ENCODE results near the gene DCD.
A peak's percentile ranks its signal among the peaks of the same experiment; 100 is the strongest.

DCD gene

DNA sequence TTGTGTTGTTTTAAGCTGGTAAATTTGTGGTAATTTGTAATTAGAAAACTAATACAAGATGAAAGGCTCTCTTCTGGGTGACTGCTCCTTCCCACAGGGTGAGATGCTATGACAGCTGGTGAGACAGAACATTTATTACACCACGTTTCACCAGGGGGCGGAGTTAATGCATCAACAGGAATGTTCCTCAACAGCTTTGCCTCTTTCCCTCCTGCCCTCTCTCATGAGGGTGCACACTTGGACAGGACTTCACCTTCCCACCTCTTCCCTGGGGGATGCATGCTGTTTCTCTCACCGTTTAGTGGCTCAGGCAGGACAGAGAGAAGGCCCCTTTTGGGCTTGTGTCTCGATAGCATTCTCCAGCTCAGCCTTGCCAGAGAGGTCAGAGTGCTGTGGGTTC lies 46.3 kb downstream of the DCD start:
- Histone ChIP-seq H3K4me1 (ENCODE audit: insufficient read depth, insufficient read length) (no peaks in the 10 kb centered on the region), H3K36me3 (ENCODE audit: insufficient read depth, insufficient read length, low read length) (no peaks in the 10 kb centered on the region), H3K9ac (ENCODE audit: insufficient read length, low read depth) (no peak overlapping the region), H3K9me3 (ENCODE audit: insufficient read depth, low read length) (peaks cover 9% of the 10 kb centered on the region; the same call in 1 of the 2 replicates), H3K27me3 (ENCODE audit: insufficient read depth, insufficient read length) (peaks cover 2% of the 10 kb centered on the region), H3K4me3 (ENCODE audit: insufficient read length, low read depth) (no peak overlapping the region)
- TF ChIP-seq ZNF274 (IDR thresholded peaks at IDR 0.05; ENCODE audit: low read depth, low read length) (no peak), SUZ12 (IDR thresholded peaks at IDR 0.05; ENCODE audit: extremely low read depth, insufficient read depth, insufficient read length) (no peak), YY1 (IDR thresholded peaks at IDR 0.05; ENCODE audit: insufficient read depth, insufficient read length) (no peak)
- no peak for DNase-seq (ENCODE audit: low read depth, low spot score)

DNA sequence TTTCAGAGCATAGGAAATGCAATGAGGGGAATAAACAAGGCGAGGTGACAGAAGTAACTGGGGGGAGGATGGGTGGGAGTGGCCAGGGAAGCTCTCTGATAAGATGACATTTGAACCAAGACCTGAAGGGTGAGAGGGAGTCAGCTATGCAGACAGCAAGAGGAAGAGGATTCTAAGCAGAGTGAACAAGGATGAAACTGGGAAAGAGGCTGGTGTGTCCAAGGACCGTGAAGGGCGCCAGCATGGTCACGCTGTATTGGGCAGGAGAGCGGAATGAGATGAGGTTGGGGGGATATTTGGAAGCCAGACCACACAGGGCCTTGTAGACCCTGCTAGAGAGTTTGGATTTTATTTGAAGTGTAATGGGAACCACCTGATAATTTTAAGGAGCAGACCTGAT lies 49.2 kb downstream of the DCD start:
- Histone ChIP-seq H3K4me3 (ENCODE audit: insufficient read length, low read depth) (no peak overlapping the region), H3K4me1 (ENCODE audit: insufficient read depth, insufficient read length) (no peaks in the 10 kb centered on the region), H3K9me3 (ENCODE audit: insufficient read depth, low read length) (peaks cover 8% of the 10 kb centered on the region; the same call in 1 of the 2 replicates), H3K9ac (ENCODE audit: insufficient read length, low read depth) (no peak overlapping the region), H3K36me3 (ENCODE audit: insufficient read depth, insufficient read length, low read length) (no peaks in the 10 kb centered on the region), H3K27me3 (ENCODE audit: insufficient read depth, insufficient read length) (peaks cover 5% of the 10 kb centered on the region)
- no peak for DNase-seq (ENCODE audit: low read depth, low spot score)
- TF ChIP-seq SUZ12 (IDR thresholded peaks at IDR 0.05; ENCODE audit: extremely low read depth, insufficient read depth, insufficient read length) (no peak), YY1 (IDR thresholded peaks at IDR 0.05; ENCODE audit: insufficient read depth, insufficient read length) (no peak), ZNF274 (IDR thresholded peaks at IDR 0.05; ENCODE audit: low read depth, low read length) (no peak)

DNA sequence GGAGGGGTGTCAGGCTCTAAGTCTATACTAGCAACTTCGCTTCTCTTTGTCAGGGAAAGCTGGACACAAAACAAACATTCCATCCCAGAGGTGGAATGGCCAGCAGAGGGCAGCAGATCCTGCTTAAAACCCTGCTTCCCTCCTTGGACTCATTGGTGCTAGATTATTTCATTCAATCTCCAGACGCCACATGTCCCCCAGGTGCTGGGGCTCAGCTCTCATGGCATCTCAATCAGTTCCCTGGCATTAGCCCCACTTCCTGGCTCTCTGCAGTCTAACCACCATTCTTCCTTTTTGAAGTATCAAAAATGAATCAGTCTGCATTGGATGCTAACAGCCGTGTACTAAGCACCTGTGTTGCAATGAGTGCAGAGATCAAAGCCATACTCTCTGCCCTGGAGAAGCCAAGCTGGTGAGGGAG lies 51.6 kb downstream of the DCD start:
- Histone ChIP-seq H3K36me3 (ENCODE audit: insufficient read depth, insufficient read length, low read length) (no peaks in the 10 kb centered on the region), H3K4me1 (ENCODE audit: insufficient read depth, insufficient read length) (peaks cover 3% of the 10 kb centered on the region), H3K27me3 (ENCODE audit: insufficient read depth, insufficient read length) (peaks cover 12% of the 10 kb centered on the region), H3K4me3 (ENCODE audit: insufficient read length, low read depth) (no peak overlapping the region), H3K9ac (ENCODE audit: insufficient read length, low read depth) (no peak overlapping the region), H3K9me3 (ENCODE audit: insufficient read depth, low read length) (no peaks in the 10 kb centered on the region)
- no peak for TF ChIP-seq ZNF274 (IDR thresholded peaks at IDR 0.05; ENCODE audit: low read depth, low read length)
- peak; percentile 77 for DNase-seq (ENCODE audit: low read depth, low spot score)

DNA sequence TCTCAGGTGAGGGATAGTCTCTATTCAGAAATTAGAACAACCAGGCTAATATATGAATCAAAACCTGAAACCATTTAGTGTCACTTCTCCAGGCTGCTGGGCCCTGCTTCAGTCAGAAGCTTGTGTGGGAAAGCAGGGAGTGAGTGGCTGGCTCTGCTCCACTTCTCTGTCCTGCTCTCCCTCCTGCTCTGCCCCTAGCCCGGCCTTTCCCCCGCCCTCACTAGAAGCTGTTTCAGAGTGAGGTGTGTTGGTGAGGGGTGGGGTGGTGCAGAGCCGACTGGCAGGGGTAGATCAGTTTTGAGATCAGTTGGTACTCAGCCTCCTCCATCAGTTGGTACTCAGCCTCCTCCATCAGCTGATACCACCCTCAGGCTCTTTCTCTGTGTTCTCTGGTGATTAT lies 52.7 kb downstream of the DCD start:
- no peak overlapping the region for H3K4me3 ChIP-seq (ENCODE audit: insufficient read length, low read depth)
- H3K9me3 ChIP-seq (ENCODE audit: insufficient read depth, low read length): no peaks in the 10 kb centered on the region
- DNase-seq (ENCODE audit: low read depth, low spot score): no peak
- H3K4me1 ChIP-seq (ENCODE audit: insufficient read depth, insufficient read length): peaks cover 3% of the 10 kb centered on the region
- peaks cover 12% of the 10 kb centered on the region for H3K27me3 ChIP-seq (ENCODE audit: insufficient read depth, insufficient read length)
- H3K9ac ChIP-seq (ENCODE audit: insufficient read length, low read depth): no peak overlapping the region
- TF ChIP-seq SUZ12 (IDR thresholded peaks at IDR 0.05; ENCODE audit: extremely low read depth, insufficient read depth, insufficient read length): no peak
- TF ChIP-seq ZNF274 (IDR thresholded peaks at IDR 0.05; ENCODE audit: low read depth, low read length): no peak
- TF ChIP-seq YY1 (IDR thresholded peaks at IDR 0.05; ENCODE audit: insufficient read depth, insufficient read length): no peak
- no peaks in the 10 kb centered on the region for H3K36me3 ChIP-seq (ENCODE audit: insufficient read depth, insufficient read length, low read length)
